Body of pancreas (tissue), 4 donors: ENCODE data around the gene OGFOD2.

Experiments
- POLR2A ChIP-seq, 3 donors: fragments of 450-650 bp; IDR thresholded peaks; one replicate each; pipeline ENCODE4 v1.6.1; 2016; ENCODE audit warnings: antibody characterized with exemption in 3 of 3, mild to moderate bottlenecking in 2 of 3
- TF ChIP-seq, protein P1 (sequence below), 7 experiments: fragments of 450-650 bp in 4 of 7; fragments of 200-600 bp in 3 of 7; sonication (generic) in 3 of 7; IDR thresholded peaks; one replicate each; pipeline ENCODE4 v1.5.1; 2016 to 2019; ENCODE audit warnings: antibody characterized with exemption in 7 of 7

DNA sequence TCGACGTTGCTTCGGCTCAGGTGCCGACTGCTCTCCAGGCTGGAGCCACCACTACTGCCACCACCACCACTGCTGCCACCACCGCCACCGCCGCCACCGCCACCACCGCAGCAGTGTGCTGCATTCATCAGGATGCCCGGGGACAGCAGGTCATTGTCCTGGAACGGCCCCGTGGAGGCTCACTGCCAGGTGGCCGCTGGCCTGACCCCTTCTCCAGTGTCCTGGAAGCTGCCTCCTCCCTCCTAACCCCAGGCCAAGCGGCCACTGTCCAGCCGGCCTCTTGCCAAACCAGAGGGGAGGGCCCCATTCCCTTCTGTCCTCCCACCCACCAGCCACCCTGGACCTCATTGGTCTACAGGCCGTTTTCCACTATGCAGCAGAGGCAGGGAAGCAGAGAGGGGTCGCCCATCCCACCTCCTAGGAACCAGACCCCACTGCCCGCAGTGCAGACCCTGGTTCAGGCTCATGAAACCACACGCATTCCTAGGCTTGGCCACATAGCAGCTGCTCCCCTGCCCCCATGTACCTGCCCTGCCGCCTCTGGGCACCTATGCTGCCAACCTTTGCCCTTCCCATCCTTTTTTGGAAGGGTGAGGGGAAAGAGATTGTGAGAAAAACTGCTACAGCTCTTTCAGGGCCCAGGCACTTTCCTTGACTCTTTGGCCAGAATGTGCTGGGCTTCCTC lies 20.6 kb downstream of the OGFOD2 start:
- TF ChIP-seq, protein P1, sequence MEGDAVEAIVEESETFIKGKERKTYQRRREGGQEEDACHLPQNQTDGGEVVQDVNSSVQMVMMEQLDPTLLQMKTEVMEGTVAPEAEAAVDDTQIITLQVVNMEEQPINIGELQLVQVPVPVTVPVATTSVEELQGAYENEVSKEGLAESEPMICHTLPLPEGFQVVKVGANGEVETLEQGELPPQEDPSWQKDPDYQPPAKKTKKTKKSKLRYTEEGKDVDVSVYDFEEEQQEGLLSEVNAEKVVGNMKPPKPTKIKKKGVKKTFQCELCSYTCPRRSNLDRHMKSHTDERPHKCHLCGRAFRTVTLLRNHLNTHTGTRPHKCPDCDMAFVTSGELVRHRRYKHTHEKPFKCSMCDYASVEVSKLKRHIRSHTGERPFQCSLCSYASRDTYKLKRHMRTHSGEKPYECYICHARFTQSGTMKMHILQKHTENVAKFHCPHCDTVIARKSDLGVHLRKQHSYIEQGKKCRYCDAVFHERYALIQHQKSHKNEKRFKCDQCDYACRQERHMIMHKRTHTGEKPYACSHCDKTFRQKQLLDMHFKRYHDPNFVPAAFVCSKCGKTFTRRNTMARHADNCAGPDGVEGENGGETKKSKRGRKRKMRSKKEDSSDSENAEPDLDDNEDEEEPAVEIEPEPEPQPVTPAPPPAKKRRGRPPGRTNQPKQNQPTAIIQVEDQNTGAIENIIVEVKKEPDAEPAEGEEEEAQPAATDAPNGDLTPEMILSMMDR (IDR thresholded peaks at IDR 0.05) = no peak
- TF ChIP-seq POLR2A (IDR thresholded peaks at IDR 0.05) = no peak
